HEK293 (cell line): ENCODE results near the gene GSK3B.
"Not testable (repeated sequence)": the region's sequence is repeated elsewhere in the genome, so short reads cannot be mapped to it uniquely, and the experiment has no call there.

Experiments
- CTCF ChIA-PET: fragments of 350-600 bp; formaldehyde crosslinking; extraction: SDS; loops from one replicate; lab custom pipeline; 2021; ENCODE audit warnings: antibody characterized with exemption; lab: Yijun Ruan, JAX
- POLR2A ChIA-PET: fragments of 300-600 bp; formaldehyde crosslinking; extraction: SDS; loops from one replicate; lab custom pipeline; 2020; ENCODE audit warnings: antibody characterized with exemption, inconsistent platforms; lab: Yijun Ruan, JAX
- H3K27ac ChIP-seq: fragments of 200-500 bp; sonication (Bioruptor generic); 2 replicates; pipeline ENCODE4 v1.5.1; 2014; ENCODE audit warnings: low read depth, low read length, control low read depth, inconsistent platforms; ENCODE audit errors: extremely low read depth
- H3K36me3 ChIP-seq, 2 experiments: fragments of 200-500 bp in 1 of 2; sonication (Bioruptor generic) in 1 of 2; 1 replicate in 1 of 2; 2 replicates in 1 of 2; pipeline ENCODE4 v1.5.1; 2014 to 2017; ENCODE audit warnings: inconsistent platforms in 2 of 2, low read length in 2 of 2; ENCODE audit not compliant: control insufficient read depth in 2 of 2, insufficient read depth in 1 of 2
- H3K4me1 ChIP-seq: fragments of 200-500 bp; sonication (Bioruptor generic); 2 replicates; pipeline ENCODE4 v1.5.1; 2014; ENCODE audit warnings: mild to moderate bottlenecking, low read length, inconsistent platforms; ENCODE audit not compliant: control insufficient read depth, insufficient read depth
- H3K4me3 ChIP-seq: 2 replicates; pipeline ENCODE4 v1.5.1; 2011; ENCODE audit warnings: low read depth, mild to moderate bottlenecking, control low read depth, low read length, moderate library complexity
- H3K9me3 ChIP-seq: fragments of 200-500 bp; sonication (Bioruptor generic); 2 replicates; pipeline ENCODE4 v1.5.1; 2014; ENCODE audit warnings: low read depth, low read length, inconsistent platforms; ENCODE audit not compliant: control insufficient read depth, insufficient read depth
- BCL11A ChIP-seq: fragments of 450-650 bp; formaldehyde crosslinking; IDR thresholded peaks from 2 replicates; pipeline ENCODE4 v1.5.1; 2016; ENCODE audit warnings: low read depth, missing biosample characterization, missing genetic modification characterization
- BCL6B ChIP-seq: fragments of 450-650 bp; formaldehyde crosslinking; IDR thresholded peaks from 2 replicates; pipeline ENCODE4 v1.5.1; 2017; ENCODE audit warnings: missing biosample characterization, missing genetic modification characterization
- ELK4 ChIP-seq: IDR thresholded peaks from 2 replicates; pipeline ENCODE4 v1.6.1; 2011; ENCODE audit warnings: mild to moderate bottlenecking, low read depth, low read length, borderline replicate concordance
- GLI2 ChIP-seq: fragments of 450-650 bp; formaldehyde crosslinking; IDR thresholded peaks from 2 replicates; pipeline ENCODE4; 2017; ENCODE audit warnings: missing biosample characterization, missing genetic modification characterization, low read depth, borderline replicate concordance
- GLIS1 ChIP-seq: fragments of 450-650 bp; formaldehyde crosslinking; IDR thresholded peaks from 2 replicates; pipeline ENCODE4 v1.5.1; 2016; ENCODE audit warnings: missing biosample characterization, missing genetic modification characterization
- MEIS1 ChIP-seq: sonication (generic); formaldehyde crosslinking; IDR thresholded peaks from 2 replicates; pipeline ENCODE4 v1.8.1; 2022; ENCODE audit warnings: missing genetic modification reagents, mild to moderate bottlenecking, borderline replicate concordance
- PRDM6 ChIP-seq: fragments of 450-650 bp; formaldehyde crosslinking; IDR thresholded peaks from 2 replicates; pipeline ENCODE4 v1.5.1; 2017; ENCODE audit warnings: missing biosample characterization, missing genetic modification characterization
- ZBTB49 ChIP-seq: fragments of 450-650 bp; formaldehyde crosslinking; IDR thresholded peaks from 2 replicates; pipeline ENCODE4 v1.5.1; 2016; ENCODE audit warnings: missing biosample characterization, missing genetic modification characterization, low read depth
- ZIC2 ChIP-seq: fragments of 450-650 bp; formaldehyde crosslinking; IDR thresholded peaks from 2 replicates; pipeline ENCODE4 v1.5.1; 2016; ENCODE audit warnings: missing biosample characterization, missing genetic modification characterization
- ZNF146 ChIP-seq: fragments of 450-650 bp; formaldehyde crosslinking; IDR thresholded peaks from 2 replicates; pipeline ENCODE4 v1.5.1; 2016; ENCODE audit warnings: missing biosample characterization, missing genetic modification characterization
- ZNF2 ChIP-seq: fragments of 450-650 bp; formaldehyde crosslinking; IDR thresholded peaks from 2 replicates; pipeline ENCODE4 v1.5.1; 2016; ENCODE audit warnings: missing biosample characterization, missing genetic modification characterization
- ZNF248 ChIP-seq: fragments of 450-650 bp; formaldehyde crosslinking; IDR thresholded peaks from 2 replicates; pipeline ENCODE4 v1.5.1; 2017; ENCODE audit warnings: missing biosample characterization, missing genetic modification characterization
- ZNF302 ChIP-seq: fragments of 450-650 bp; formaldehyde crosslinking; IDR thresholded peaks from 2 replicates; pipeline ENCODE4 v1.5.1; 2016; ENCODE audit warnings: missing biosample characterization, missing genetic modification characterization, low read depth
- ZNF501 ChIP-seq: fragments of 450-650 bp; formaldehyde crosslinking; IDR thresholded peaks from 2 replicates; pipeline ENCODE4 v1.5.1; 2016; ENCODE audit warnings: missing biosample characterization, missing genetic modification characterization
- ZNF521 ChIP-seq: fragments of 450-650 bp; formaldehyde crosslinking; IDR thresholded peaks from 2 replicates; pipeline ENCODE4 v1.5.1; 2017; ENCODE audit warnings: missing biosample characterization, mild to moderate bottlenecking, missing genetic modification characterization
- ZNF544 ChIP-seq: fragments of 450-650 bp; formaldehyde crosslinking; IDR thresholded peaks from 2 replicates; pipeline ENCODE4 v1.5.0; 2017; ENCODE audit warnings: missing biosample characterization, missing genetic modification characterization
- ZNF600 ChIP-seq: fragments of 450-650 bp; formaldehyde crosslinking; IDR thresholded peaks from 2 replicates; pipeline ENCODE4 v1.5.1; 2016; ENCODE audit warnings: missing biosample characterization, missing genetic modification characterization
- ZNF645 ChIP-seq: fragments of 450-650 bp; formaldehyde crosslinking; IDR thresholded peaks from 2 replicates; pipeline ENCODE4; 2016; ENCODE audit warnings: missing biosample characterization, missing genetic modification characterization
- ZNF704 ChIP-seq: fragments of 450-650 bp; formaldehyde crosslinking; IDR thresholded peaks from 2 replicates; pipeline ENCODE4 v1.5.1; 2016; ENCODE audit warnings: missing biosample characterization, missing genetic modification characterization
- ZNF776 ChIP-seq: fragments of 450-650 bp; formaldehyde crosslinking; IDR thresholded peaks from 2 replicates; pipeline ENCODE4 v1.5.0; 2017; ENCODE audit warnings: missing biosample characterization, missing genetic modification characterization, borderline replicate concordance

GSK3B gene

GRCh38 chr3:119990888-119991287 is 103.4 kb downstream of the GSK3B start:
- TF ChIP-seq ZNF248 (tag by site-specific recombination) (no peak), ZNF521 (tag by site-specific recombination) (no peak), ZNF501 (no peak), GLIS1 (no peak), ZNF2 (tag by site-specific recombination) (no peak), BCL11A (tag by site-specific recombination) (no peak), ZIC2 (tag by site-specific recombination) (no peak), ZNF544 (tag by site-specific recombination) (no peak), ZNF600 (tag by site-specific recombination) (no peak)
- CTCF ChIA-PET = no interaction called here
- no peak overlapping the region for H3K27ac ChIP-seq
- no peaks in the 10 kb centered on the region for H3K36me3 ChIP-seq
- no peaks in the 10 kb centered on the region for H3K9me3 ChIP-seq
- no peak overlapping the region for H3K4me3 ChIP-seq
- no peaks in the 10 kb centered on the region; the same call in 1 of the 2 replicates for H3K4me1 ChIP-seq
- POLR2A ChIA-PET = no interaction called here

GRCh38 chr3:119989981-119990655 is 104.1 kb downstream of the GSK3B start:
- no peaks in the 10 kb centered on the region for H3K9me3 ChIP-seq
- H3K4me1 ChIP-seq = no peaks in the 10 kb centered on the region; the same call in 1 of the 2 replicates
- no peak overlapping the region for H3K4me3 ChIP-seq
- CTCF ChIA-PET = no interaction called here
- no peaks in the 10 kb centered on the region for H3K36me3 ChIP-seq
- TF ChIP-seq BCL6B (no peak), ZNF302 (no peak), ZNF704 (tag by site-specific recombination) (no peak), ZNF645 (tag by site-specific recombination) (no peak)
- TF ChIP-seq, all 188 proteins: peak for 0
- POLR2A ChIA-PET = no interaction called here
- no peak overlapping the region for H3K27ac ChIP-seq

GRCh38 chr3:119986812-119987211 is 107.4 kb downstream of the GSK3B start:
- H3K27ac ChIP-seq, H3K9me3 ChIP-seq, CTCF ChIA-PET, H3K36me3 ChIP-seq, H3K4me1 ChIP-seq, POLR2A ChIA-PET, H3K4me3 ChIP-seq: not testable (repeated sequence)
- peak; percentile 73; the same call in 1 of the 2 replicates for TF ChIP-seq ZNF146 (tag by site-specific recombination)

GRCh38 chr3:119981386-119981785 is 112.9 kb downstream of the GSK3B start:
- Histone ChIP-seq H3K36me3 (no peaks in the 10 kb centered on the region), H3K9me3 (no peaks in the 10 kb centered on the region), H3K27ac (no peak overlapping the region), H3K4me1 (no peaks in the 10 kb centered on the region), H3K4me3 (no peak overlapping the region)
- CTCF ChIA-PET = no interaction called here
- POLR2A ChIA-PET = no interaction called here
- TF ChIP-seq ELK4 (no peak), PRDM6 (tag by site-specific recombination) (no peak), GLI2 (no peak), ZNF776 (tag by site-specific recombination) (no peak), ZBTB49 (tag by site-specific recombination) (no peak), MEIS1 (no peak)
